Activated CD8-positive, alpha-beta memory T cell treated with anti-CD3 and anti-CD28 coated beads, Interleukin-2, amount 50 U/mL, for 1 hour (primary cell): ENCODE data around the gene NPHP4.

Experiments used
- DNase-seq: peaks from one replicate; pipeline ENCODE4 v3.0.0-alpha.2; 2020; ENCODE audit errors: extremely low read depth

NPHP4 gene

DNA sequence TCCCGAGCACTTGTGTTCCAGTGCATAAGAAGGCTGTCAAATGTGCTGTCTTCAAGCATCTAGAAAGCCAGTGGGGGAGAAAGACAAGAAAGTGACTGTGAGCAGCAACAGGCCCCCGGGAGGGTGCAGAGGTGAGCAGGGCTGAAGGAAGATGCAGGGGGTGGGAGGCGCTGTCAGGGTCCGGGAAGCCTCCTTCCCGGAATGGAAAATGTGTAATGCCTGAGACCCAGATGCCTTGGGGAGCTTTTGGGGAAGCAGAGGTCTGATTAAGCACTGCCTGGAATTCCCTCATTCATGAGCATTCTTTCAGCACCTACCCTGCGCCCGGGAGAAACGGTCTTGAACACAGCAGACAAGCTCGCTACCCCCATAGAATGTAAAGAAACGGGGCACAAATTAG is 1.3 kb downstream of the NPHP4 start:
- no peak for DNase-seq

GRCh38 chr1:5989731-5990271 is 2.4 kb downstream of the NPHP4 start:
- no peak for DNase-seq

DNA sequence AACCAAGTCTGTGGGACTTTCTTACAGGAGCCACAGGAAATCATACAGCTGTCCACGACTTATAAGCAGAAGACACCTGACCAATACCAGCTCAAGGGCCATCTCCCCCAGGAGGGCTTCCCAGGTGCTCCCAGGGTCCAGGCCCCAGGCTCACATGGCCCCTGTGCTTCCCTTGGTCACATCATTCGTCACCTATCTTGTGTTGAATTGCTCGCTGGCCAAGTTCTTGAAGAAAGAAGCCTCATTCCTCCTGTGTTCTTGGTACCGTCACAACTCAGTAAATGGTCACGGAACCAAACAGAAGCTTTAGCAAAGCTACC is 3.0 kb downstream of the NPHP4 start:
- DNase-seq: no peak

- no peak for DNase-seq
These were observed 3.5 kb downstream of the NPHP4 start for GRCh38 chr1:5988596-5989285.

GRCh38 chr1:5986018-5986417 is 6.2 kb downstream of the NPHP4 start:
- no peak for DNase-seq

DNA sequence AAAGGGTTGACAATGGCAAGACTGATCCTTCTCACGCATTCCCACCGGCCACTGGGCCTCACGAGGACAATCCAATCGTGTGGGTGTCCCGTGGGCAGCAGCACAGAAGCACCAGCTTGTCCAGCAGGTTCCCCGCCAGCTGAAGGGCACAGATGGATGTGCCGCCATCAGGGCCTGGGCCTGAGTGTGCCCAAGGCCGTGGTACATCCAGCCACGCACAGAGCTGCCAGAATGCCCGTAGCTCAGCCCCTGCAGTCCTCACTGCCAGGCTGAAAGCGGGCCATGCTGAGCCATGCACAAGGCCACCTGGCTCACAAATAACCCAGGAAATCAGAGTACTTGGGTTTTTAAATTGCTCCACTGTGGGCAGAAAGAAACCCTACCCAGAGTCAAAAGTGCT is 7.0 kb downstream of the NPHP4 start:
- DNase-seq: no peak

DNA sequence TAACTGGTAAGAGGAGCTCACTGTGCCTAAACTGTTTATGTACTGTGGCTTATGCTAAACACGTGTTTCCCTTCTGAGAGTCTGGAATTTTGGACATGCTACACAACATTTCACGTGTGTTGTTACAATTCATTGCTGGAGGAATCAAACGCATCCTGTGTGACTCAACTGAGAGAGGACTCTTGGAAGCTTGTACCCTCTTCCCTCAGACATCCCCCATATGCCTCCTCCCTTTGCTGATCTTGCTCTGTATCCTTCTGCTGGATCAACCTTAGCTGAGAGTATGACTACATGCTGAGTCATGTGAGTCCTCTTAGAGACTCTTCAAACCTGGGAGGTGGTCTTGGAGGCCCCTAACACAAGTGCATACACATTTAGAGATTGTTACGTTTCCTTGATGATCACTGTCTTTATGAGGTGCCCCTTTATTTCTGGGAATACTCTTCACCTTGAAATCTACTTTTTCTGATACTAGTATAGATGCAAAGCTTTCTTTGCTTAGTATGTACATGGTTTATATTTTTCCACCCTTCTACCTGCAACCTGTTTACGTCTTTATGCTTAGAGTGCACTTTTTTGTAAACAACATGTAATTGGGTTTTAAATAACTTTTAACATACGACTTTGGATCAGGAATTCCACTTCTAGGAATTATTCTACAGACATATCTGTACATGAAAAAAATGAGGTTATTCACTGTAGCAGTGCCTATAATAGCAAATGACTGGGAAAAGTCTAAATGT is 8.7 kb downstream of the NPHP4 start:
- no peak for DNase-seq

GRCh38 chr1:5982868-5983267 is 9.4 kb downstream of the NPHP4 start:
- DNase-seq: no peak

DNA sequence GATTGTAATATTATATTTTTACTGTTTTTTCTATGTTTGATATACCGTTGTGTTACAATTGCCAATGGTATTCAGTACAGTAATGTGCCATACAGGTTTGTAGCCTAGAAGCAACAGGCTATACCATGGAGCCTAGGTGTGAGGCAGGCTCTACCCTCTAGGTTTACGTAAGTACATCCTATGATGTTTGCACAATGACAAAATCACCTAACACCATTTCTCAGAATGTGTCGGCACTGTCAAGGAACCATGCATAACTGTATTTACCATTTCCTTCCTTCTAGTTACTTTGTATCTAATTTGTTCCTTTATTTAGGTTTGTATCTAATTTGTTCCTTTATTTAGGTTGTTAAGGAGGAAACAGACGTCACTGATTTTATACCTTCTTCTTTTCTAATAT is 9.9 kb downstream of the NPHP4 start:
- DNase-seq: no peak

GRCh38 chr1:5981009-5981380 is 11.2 kb downstream of the NPHP4 start:
- DNase-seq: no peak

DNA sequence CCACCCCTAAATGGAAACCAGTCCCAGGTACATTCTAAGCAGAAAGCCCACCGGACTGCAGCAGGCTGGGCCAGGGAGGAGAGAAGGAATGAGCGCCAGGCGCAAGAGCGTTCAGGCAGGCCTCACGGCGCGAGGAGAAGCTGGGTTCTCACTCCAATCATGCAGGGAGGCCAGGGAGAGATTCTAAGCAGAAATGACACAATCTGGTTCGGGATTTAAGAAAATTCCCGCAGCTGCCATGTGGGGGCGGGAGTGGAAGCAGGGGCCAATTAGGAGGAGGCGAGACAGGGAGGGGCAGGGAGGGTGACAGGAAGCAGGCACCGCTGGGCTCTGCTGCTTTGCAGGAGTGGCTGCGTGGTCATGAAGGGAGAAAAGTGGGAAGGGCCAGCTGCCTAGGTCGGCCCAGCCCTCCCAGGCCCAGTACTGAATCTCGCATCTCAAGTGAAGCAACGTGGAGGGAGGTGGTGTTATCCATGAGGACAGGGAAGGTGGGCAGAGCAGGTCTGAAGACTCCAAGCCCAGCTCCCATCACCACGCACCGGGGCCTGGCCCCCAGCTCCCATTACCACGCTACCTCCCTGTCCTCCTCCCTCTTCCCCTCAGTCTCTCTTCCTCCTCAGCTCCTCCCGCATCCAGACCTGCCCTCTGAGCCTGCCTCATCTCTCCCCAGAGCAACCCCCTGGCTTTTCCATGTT is 11.8 kb downstream of the NPHP4 start:
- no peak for DNase-seq

- DNase-seq: no peak
These were observed 12.5 kb downstream of the NPHP4 start for GRCh38 chr1:5979536-5980313.

- DNase-seq: no peak
These were observed 13.8 kb downstream of the NPHP4 start for GRCh38 chr1:5978452-5978851.

DNA sequence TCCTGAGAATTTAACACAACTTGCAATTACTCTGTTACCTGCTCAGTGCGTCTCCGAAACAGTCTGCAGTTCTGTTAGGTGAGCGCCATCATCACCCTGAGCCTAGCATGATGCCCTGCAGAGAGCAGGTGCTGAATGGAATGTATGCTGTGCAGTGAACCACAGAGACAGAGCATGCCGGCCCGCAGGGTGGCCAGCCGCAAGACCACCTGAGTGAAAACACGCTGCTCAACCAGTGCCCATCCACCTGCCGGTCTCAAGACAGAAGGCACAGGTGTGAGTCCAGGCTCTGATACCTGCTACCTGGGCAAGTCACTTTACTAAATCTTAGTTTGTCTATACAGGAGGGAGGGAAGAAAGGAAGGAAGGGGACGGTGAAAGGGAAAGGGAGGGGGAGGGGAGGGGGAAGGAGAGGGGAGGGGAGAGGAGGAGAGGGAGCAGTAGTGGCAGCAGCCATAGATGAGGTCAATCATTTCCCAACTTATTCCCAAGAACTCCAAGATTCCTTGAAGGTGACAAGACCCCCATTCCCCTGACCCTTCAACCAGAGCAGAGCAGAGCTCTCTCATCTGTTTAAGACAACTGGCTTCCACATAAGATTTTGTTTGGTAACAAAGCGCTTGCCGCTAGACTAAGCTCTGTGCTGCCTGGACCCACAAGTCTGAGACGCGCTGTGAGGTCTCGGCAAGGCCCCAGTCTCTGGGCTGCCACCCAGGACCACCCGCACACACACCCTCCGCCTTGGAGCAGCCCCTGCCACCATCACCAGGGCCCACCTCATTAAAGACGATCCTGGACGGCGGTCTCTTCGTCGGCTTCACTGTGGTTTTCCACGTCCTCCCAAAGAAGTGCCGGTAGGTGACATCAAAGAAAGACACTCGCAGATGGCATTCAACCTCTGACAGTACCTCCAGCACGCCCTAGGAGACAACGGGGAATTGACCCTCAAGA is 14.5 kb downstream of the NPHP4 start:
- no peak for DNase-seq

DNA sequence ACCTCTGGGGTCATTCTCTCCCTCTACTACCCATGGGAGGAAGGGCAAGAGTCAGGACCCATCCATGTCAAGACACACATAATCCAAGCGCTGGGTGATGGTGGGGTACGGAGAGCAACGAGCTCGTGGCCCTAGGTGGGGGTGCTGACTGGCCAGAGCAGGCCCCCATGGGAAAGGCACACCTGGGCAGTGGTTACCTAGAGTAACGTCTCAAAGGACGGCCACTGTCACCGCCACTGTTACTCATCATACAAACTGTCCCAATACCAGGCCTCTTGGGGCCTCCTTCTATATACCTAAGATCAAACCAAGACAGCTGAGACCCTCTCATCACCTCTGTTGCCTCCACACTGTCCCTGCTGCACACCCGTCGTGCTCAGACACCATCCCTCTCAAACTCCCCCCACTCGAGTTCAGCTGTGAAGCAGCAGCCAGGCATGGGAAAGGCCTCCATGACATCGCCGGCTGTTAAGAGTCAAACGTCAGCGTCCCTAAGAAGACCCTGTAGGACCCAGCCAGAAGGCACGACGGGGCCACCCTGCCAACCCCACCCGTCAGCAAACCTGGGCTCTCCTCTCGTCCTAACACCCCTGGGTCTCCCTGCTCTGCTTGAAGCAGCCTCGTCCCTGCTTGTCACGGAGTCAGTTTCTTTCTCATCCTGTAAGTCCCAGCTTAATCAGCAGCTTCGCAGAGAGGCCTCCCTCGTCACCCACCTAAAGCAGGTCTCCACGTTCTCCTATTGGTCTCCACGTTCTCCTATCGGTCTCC is 15.3 kb downstream of the NPHP4 start:
- DNase-seq: no peak

GRCh38 chr1:5976231-5976630 is 16.0 kb downstream of the NPHP4 start:
- DNase-seq: no peak

DNA sequence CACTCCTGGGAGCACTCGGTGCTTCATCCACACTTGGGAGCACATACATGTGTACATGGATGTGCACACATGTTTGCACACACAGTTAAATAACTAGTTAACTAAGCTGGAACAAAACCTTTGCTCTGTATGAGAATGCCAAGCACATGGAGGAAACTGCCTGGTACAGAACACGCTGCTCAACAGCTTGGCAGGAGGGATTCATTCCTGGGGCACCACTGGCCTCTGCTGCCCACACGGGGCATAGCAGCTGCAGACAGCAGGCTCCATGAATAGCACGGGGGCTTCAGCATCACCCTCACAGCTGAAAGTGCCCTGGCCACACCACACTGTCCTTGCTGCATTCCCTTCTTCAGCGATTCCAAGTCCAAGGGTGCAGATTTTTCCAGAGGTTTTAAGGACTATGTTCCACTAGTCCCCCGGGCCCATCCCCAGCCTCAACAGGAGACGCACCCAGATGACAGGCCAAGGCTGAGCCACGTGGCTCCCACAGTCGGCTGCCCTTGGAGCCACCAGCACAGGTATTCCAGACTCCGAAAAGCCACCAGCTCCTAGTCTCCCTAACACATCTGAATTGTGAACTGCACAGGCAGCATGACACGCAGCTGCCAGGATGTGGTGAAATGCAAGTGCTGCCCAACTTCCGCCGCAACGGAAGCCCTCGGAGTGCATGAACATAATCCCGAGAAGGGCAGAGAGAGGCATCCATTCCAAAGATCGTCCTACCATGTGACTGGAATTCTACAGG is 16.9 kb downstream of the NPHP4 start:
- DNase-seq: no peak

DNA sequence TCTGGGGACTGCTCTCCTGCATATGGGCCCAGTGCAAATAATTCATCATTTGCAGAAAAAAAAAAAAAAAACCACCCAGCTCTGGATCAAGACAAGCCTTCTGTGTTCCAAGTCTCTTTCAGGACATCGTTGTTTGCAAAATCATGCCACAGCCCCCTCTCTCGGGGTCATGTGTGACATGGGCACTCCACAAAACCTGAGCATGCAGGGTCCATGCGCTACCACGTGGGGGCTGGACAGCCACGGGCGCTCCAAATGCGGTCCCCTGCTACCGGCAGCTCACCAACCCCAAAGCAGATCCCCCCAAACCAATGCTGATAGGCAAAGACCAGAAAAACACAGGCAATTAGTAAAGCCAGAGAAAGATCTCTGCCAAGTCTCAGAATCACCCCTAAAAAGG is 17.6 kb downstream of the NPHP4 start:
- DNase-seq: no peak

GRCh38 chr1:5973771-5974170 is 18.5 kb downstream of the NPHP4 start:
- no peak for DNase-seq

GRCh38 chr1:5972198-5972520 is 20.1 kb downstream of the NPHP4 start:
- no peak for DNase-seq
